Measurements from ENCODE around the gene NKX2-1.
"Not testable (repeated sequence)": the region's sequence is repeated elsewhere in the genome, so short reads cannot be mapped to it uniquely, and the experiment has no call there.

NKX2-1 gene

GRCh38 chr14:36505181-36505815 is 14.7 kb downstream of the NKX2-1 start:
- DNase-seq (ENCODE audit: low spot score) = no peak

- no peak for DNase-seq (ENCODE audit: low spot score)
Observed at GRCh38 chr14:36504771-36505175, 15.3 kb downstream of the NKX2-1 start.

GRCh38 chr14:36503771-36504741 is 16.0 kb downstream of the NKX2-1 start:
- DNase-seq (ENCODE audit: low spot score) = no peak

GRCh38 chr14:36502558-36503508 is 17.2 kb downstream of the NKX2-1 start:
- no peak for DNase-seq (ENCODE audit: low spot score)

GRCh38 chr14:36498938-36499337 is 21.1 kb downstream of the NKX2-1 start:
- no peak for DNase-seq (ENCODE audit: low spot score)

- DNase-seq (ENCODE audit: low spot score) = no peak
Observed at GRCh38 chr14:36496346-36496745, 23.7 kb downstream of the NKX2-1 start.

- no peak for DNase-seq (ENCODE audit: low spot score)
Observed at GRCh38 chr14:36495666-36496065, 24.4 kb downstream of the NKX2-1 start.

- DNase-seq (ENCODE audit: low spot score) = no peak
Observed at GRCh38 chr14:36493761-36494160, 26.3 kb downstream of the NKX2-1 start.

- no peak for DNase-seq (ENCODE audit: low spot score)
Observed at GRCh38 chr14:36485773-36486172, 34.3 kb downstream of the NKX2-1 start.

GRCh38 chr14:36479344-36479743 is 40.7 kb downstream of the NKX2-1 start:
- no peak for DNase-seq (ENCODE audit: low spot score)

- no peak for DNase-seq (ENCODE audit: low spot score)
Observed at GRCh38 chr14:36478782-36479181, 41.2 kb downstream of the NKX2-1 start.

- DNase-seq (ENCODE audit: low spot score) = no peak
Observed at GRCh38 chr14:36477266-36477665, 42.8 kb downstream of the NKX2-1 start.

GRCh38 chr14:36476061-36476460 is 44.0 kb downstream of the NKX2-1 start:
- not testable (repeated sequence) for DNase-seq (ENCODE audit: low spot score)

GRCh38 chr14:36474593-36474992 is 45.4 kb downstream of the NKX2-1 start:
- DNase-seq (ENCODE audit: low spot score) = no peak

- DNase-seq (ENCODE audit: low spot score) = no peak
Observed at GRCh38 chr14:36471431-36471830, 48.6 kb downstream of the NKX2-1 start.

GRCh38 chr14:36467332-36467731 is 52.7 kb downstream of the NKX2-1 start:
- DNase-seq (ENCODE audit: low spot score) = no peak
